ENCODE data around the gene SAP25.

SAP25 gene

GRCh38 chr7:100595188-100595587 lies 21.5 kb upstream of the SAP25 start:
- Histone ChIP-seq H3K4me2 (ENCODE audit: low read depth, low read length) (no peak overlapping the region), H3K4me1 (ENCODE audit: low read length) (no peaks in the 10 kb centered on the region), H3K4me3 (ENCODE audit: low read length) (no peak overlapping the region), H3K9me2 (replicated peaks; ENCODE audit: insufficient read depth, low read length) (no peaks in the 10 kb centered on the region), H3K27me3 (replicated peaks; ENCODE audit: insufficient read depth, low read length) (peaks cover 68% of the 10 kb centered on the region), H3K9ac (ENCODE audit: low read length) (no peak overlapping the region), H3K9me3 (replicated peaks; ENCODE audit: insufficient read depth, low read length) (no peaks in the 10 kb centered on the region), H4K20me1 (ENCODE audit: insufficient read depth, low read length) (no peaks in the 10 kb centered on the region), H3K79me2 (ENCODE audit: low read length) (no peaks in the 10 kb centered on the region), H3K27ac (ENCODE audit: low read length) (no peak overlapping the region), H2AFZ (ENCODE audit: low read length) (no peak overlapping the region), H3F3A (ENCODE audit: insufficient read depth, low read length) (no peaks in the 10 kb centered on the region), H3K36me3 (replicated peaks; ENCODE audit: insufficient read depth, low read length) (no peaks in the 10 kb centered on the region)
- TF ChIP-seq, protein P1, sequence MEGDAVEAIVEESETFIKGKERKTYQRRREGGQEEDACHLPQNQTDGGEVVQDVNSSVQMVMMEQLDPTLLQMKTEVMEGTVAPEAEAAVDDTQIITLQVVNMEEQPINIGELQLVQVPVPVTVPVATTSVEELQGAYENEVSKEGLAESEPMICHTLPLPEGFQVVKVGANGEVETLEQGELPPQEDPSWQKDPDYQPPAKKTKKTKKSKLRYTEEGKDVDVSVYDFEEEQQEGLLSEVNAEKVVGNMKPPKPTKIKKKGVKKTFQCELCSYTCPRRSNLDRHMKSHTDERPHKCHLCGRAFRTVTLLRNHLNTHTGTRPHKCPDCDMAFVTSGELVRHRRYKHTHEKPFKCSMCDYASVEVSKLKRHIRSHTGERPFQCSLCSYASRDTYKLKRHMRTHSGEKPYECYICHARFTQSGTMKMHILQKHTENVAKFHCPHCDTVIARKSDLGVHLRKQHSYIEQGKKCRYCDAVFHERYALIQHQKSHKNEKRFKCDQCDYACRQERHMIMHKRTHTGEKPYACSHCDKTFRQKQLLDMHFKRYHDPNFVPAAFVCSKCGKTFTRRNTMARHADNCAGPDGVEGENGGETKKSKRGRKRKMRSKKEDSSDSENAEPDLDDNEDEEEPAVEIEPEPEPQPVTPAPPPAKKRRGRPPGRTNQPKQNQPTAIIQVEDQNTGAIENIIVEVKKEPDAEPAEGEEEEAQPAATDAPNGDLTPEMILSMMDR (IDR thresholded peaks at IDR 0.05; ENCODE audit: low read length), result no peak
- TF ChIP-seq EZH2phosphoT487 (IDR thresholded peaks at IDR 0.05; ENCODE audit: low read length), result no peak
- TF ChIP-seq EZH2 (optimal IDR thresholded peaks at IDR 0.05; ENCODE audit: low read depth, low read length), result no peak
- DNase-seq, result no peak

GRCh38 chr7:100591596-100591995 lies 17.9 kb upstream of the SAP25 start:
- H2AFZ ChIP-seq (ENCODE audit: low read length), result no peak overlapping the region
- no peaks in the 10 kb centered on the region for H4K20me1 ChIP-seq (ENCODE audit: insufficient read depth, low read length)
- no peaks in the 10 kb centered on the region for H3K36me3 ChIP-seq (replicated peaks; ENCODE audit: insufficient read depth, low read length)
- H3K9me2 ChIP-seq (replicated peaks; ENCODE audit: insufficient read depth, low read length), result no peaks in the 10 kb centered on the region
- H3K4me3 ChIP-seq (ENCODE audit: low read length), result no peak overlapping the region
- peaks cover 80% of the 10 kb centered on the region for H3K27me3 ChIP-seq (replicated peaks; ENCODE audit: insufficient read depth, low read length)
- no peaks in the 10 kb centered on the region for H3F3A ChIP-seq (ENCODE audit: insufficient read depth, low read length)
- H3K4me2 ChIP-seq (ENCODE audit: low read depth, low read length), result no peak overlapping the region
- no peaks in the 10 kb centered on the region for H3K79me2 ChIP-seq (ENCODE audit: low read length)
- no peaks in the 10 kb centered on the region for H3K9me3 ChIP-seq (replicated peaks; ENCODE audit: insufficient read depth, low read length)
- no peak for DNase-seq
- TF ChIP-seq, protein P1 (IDR thresholded peaks at IDR 0.05; ENCODE audit: low read length), result no peak
- TF ChIP-seq EZH2 (optimal IDR thresholded peaks at IDR 0.05; ENCODE audit: low read depth, low read length), result no peak
- no peak for TF ChIP-seq EZH2phosphoT487 (IDR thresholded peaks at IDR 0.05; ENCODE audit: low read length)
- H3K4me1 ChIP-seq (ENCODE audit: low read length), result no peaks in the 10 kb centered on the region
- H3K27ac ChIP-seq (ENCODE audit: low read length), result no peak overlapping the region
- no peak overlapping the region for H3K9ac ChIP-seq (ENCODE audit: low read length)

- Histone ChIP-seq H3K4me3 (ENCODE audit: low read length) (no peak overlapping the region), H3K36me3 (replicated peaks; ENCODE audit: insufficient read depth, low read length) (no peaks in the 10 kb centered on the region), H3K4me1 (ENCODE audit: low read length) (no peaks in the 10 kb centered on the region), H3K9me2 (replicated peaks; ENCODE audit: insufficient read depth, low read length) (no peaks in the 10 kb centered on the region), H4K20me1 (ENCODE audit: insufficient read depth, low read length) (no peaks in the 10 kb centered on the region), H3K9me3 (replicated peaks; ENCODE audit: insufficient read depth, low read length) (no peaks in the 10 kb centered on the region), H3K27ac (ENCODE audit: low read length) (no peak overlapping the region), H3K9ac (ENCODE audit: low read length) (no peak overlapping the region), H3K79me2 (ENCODE audit: low read length) (peaks cover 4% of the 10 kb centered on the region), H3K27me3 (replicated peaks; ENCODE audit: insufficient read depth, low read length) (peaks cover 66% of the 10 kb centered on the region), H2AFZ (ENCODE audit: low read length) (no peak overlapping the region), H3K4me2 (ENCODE audit: low read depth, low read length) (no peak overlapping the region), H3F3A (ENCODE audit: insufficient read depth, low read length) (0 out of 2 replicates have a peak, but pooled peaks cover 5% of the 10 kb centered on the region)
- DNase-seq, result no peak
- TF ChIP-seq, protein P1 (IDR thresholded peaks at IDR 0.05; ENCODE audit: low read length), result no peak
- no peak for TF ChIP-seq EZH2phosphoT487 (IDR thresholded peaks at IDR 0.05; ENCODE audit: low read length)
- TF ChIP-seq EZH2 (optimal IDR thresholded peaks at IDR 0.05; ENCODE audit: low read depth, low read length), result no peak
Measured at GRCh38 chr7:100590077-100590737, 16.5 kb upstream of the SAP25 start.

All from MM.1S (cell line).